K562 (cell line): ENCODE results near the gene GRXCR2. TPM values are rescaled to one million over a fixed set of nuclear protein-coding genes. Genes with fewer than 3 reads are reported as not detected.

Source experiments
- BCOR ChIP-seq: fragments of 450-650 bp; IDR thresholded peaks from 2 replicates; pipeline ENCODE4 v1.6.1; 2016
- BDP1 ChIP-seq: IDR thresholded peaks from 3 replicates; pipeline ENCODE4 v1.6.1; 2011; ENCODE audit not compliant: insufficient read length, insufficient read depth
- CAMTA2 ChIP-seq: fragments of 250-450 bp; sonication (Bioruptor Pico); conservative IDR thresholded peaks from 2 replicates; pipeline ENCODE4 v1.5.1; 2022
- CHCHD3 ChIP-seq: fragments of 250-450 bp; sonication (Bioruptor Pico); IDR thresholded peaks from 2 replicates; pipeline ENCODE4 v2.1.2; 2022; ENCODE audit warnings: mild to moderate bottlenecking
- CXXC5 ChIP-seq: fragments of 250-450 bp; sonication (Bioruptor Pico); IDR thresholded peaks from 2 replicates; pipeline ENCODE4 v1.8.0; 2022; ENCODE audit warnings: inconsistent platforms, mild to moderate bottlenecking, moderate library complexity
- DNMT1 ChIP-seq: fragments of 450-650 bp; IDR thresholded peaks from 2 replicates; pipeline ENCODE4 v1.6.1; 2016; ENCODE audit warnings: antibody characterized with exemption, mild to moderate bottlenecking
- ELF2 ChIP-seq: fragments of 250-450 bp; sonication (Bioruptor Pico); IDR thresholded peaks from 2 replicates; pipeline ENCODE4 v1.5.0; 2021; ENCODE audit warnings: mild to moderate bottlenecking
- FOXK1 ChIP-seq: sonication (generic); formaldehyde crosslinking; IDR thresholded peaks from 2 replicates; pipeline ENCODE4 v1.8.0; 2022; ENCODE audit warnings: missing genetic modification reagents, mild to moderate bottlenecking, borderline replicate concordance
- FOXK2 ChIP-seq, 2 experiments: fragments of 450-650 bp; IDR thresholded peaks in 1 of 2; conservative IDR thresholded peaks in 1 of 2; 2 replicates each; pipeline ENCODE4 v1.6.1; 2016; ENCODE audit warnings: low read depth in 2 of 2, mild to moderate bottlenecking in 1 of 2
- GTF2F1 ChIP-seq: IDR thresholded peaks from 2 replicates; pipeline ENCODE4 v1.6.1; 2011; ENCODE audit warnings: low read depth, low read length, improper control_type of control experiment
- HEY1 ChIP-seq: fragments of 250-450 bp; sonication (Bioruptor Pico); IDR thresholded peaks from 2 replicates; pipeline ENCODE4 v1.5.0; 2020; ENCODE audit warnings: mild to moderate bottlenecking, moderate library complexity, borderline replicate concordance
- LEF1 ChIP-seq: fragments of 450-650 bp; IDR thresholded peaks from 2 replicates; pipeline ENCODE4 v1.6.1; 2016; ENCODE audit warnings: mild to moderate bottlenecking
- MAFF ChIP-seq: IDR thresholded peaks from 2 replicates; pipeline ENCODE4 v1.6.1; 2012; ENCODE audit warnings: low read length, improper control_type of control experiment
- MIER1 ChIP-seq: fragments of 450-650 bp; IDR thresholded peaks from 2 replicates; pipeline ENCODE4 v1.6.1; 2016; ENCODE audit warnings: antibody characterized with exemption, mild to moderate bottlenecking, low read depth
- POLR2A ChIP-seq: fragments of 450-650 bp; conservative IDR thresholded peaks from 2 replicates; pipeline ENCODE4 v1.6.1; 2016
- POLR2H ChIP-seq: IDR thresholded peaks from 2 replicates; pipeline ENCODE4 v1.6.1; 2016; ENCODE audit warnings: missing genetic modification characterization, low read depth, mild to moderate bottlenecking, control low read depth, missing compliant biosample characterization, moderate library complexity
- SAFB2 ChIP-seq: fragments of 200-400 bp; formaldehyde crosslinking; IDR thresholded peaks from 2 replicates; pipeline ENCODE4 v1.6.1; 2018; ENCODE audit warnings: borderline replicate concordance, low read length, low read depth, moderate library complexity; ENCODE audit not compliant: severe bottlenecking
- ZNF184 ChIP-seq: sonication (generic); formaldehyde crosslinking; IDR thresholded peaks from 2 replicates; pipeline ENCODE4 v1.5.0; 2020; ENCODE audit warnings: missing genetic modification reagents
- ZNF766 ChIP-seq: fragments of 200-800 bp; sonication (Bioruptor generic); conservative IDR thresholded peaks from 2 replicates; pipeline ENCODE4 v1.6.1; 2016; ENCODE audit warnings: missing genetic modification characterization, missing compliant biosample characterization
- polyA plus RNA-seq, 8 experiments: library from polyadenylated mRNA; depleted of rRNA in 4 of 8; stranded (reverse) in 5 of 8; unstranded in 3 of 8; fragments of >200 nt; fragmentation: Nextera tagmentation in 2 of 8; fragmentation: Illumina TruSeq in 1 of 8; extraction: Ambion mirVana in 2 of 8; extraction: Trizol in 1 of 8; gene quantifications; 2 replicates each; pipeline versions ENCODE4 v1.2.1 to v1.2.3, GENCODE V29; 2011 to 2014; ENCODE audit warnings: inconsistent platforms in 1 of 8, missing spikeins in 1 of 8
- total RNA-seq, 7 experiments: library from RNA; depleted of rRNA in 6 of 7; stranded (reverse); fragments of >200 nt in 6 of 7; fragmentation: Illumina TruSeq in 2 of 7; extraction: Trizol in 2 of 7; gene quantifications; 2 replicates each; pipeline versions ENCODE4 v1.2.1 to v1.2.3, GENCODE V29; 2011 to 2021; ENCODE audit warnings: low replicate concordance in 1 of 7
- TF ChIP-seq, protein P1 (sequence below): fragments of 200-600 bp; sonication (generic); IDR thresholded peaks from one replicate; pipeline ENCODE4 v1.6.1; 2012; ENCODE audit warnings: mild to moderate bottlenecking, low read depth, low read length, inconsistent platforms
- TF ChIP-seq, protein P2 (sequence below): fragments of 450-650 bp; IDR thresholded peaks from 2 replicates; pipeline ENCODE4 v1.6.1; 2016

Gene GRXCR2
- total and polyA plus RNA-seq, 9 of the 15 experiments (the other 6 are each of a cell fraction or from before 2014, with no cell fraction given), result not detected

DNA sequence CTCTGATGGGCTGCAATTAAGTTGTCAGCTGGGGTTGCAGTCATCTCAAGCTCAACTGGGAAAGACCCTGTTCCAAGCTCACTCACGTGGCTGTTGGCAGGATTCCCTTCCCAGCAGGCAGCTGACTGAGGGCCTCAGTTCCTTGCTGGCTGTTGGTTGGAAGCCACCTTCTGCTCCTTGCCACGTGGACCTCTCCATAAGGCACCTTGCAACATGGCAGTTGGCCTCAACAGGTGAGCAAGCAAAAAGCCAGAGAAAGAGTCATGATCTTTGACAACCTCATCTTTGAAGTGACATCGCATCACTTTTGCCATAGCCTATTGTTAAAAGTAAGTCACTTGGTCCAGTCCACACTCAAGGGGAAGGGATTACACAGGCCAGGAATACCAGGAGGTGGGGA, 19.8 kb downstream of the GRXCR2 start (continued):
- TF ChIP-seq, protein P1, sequence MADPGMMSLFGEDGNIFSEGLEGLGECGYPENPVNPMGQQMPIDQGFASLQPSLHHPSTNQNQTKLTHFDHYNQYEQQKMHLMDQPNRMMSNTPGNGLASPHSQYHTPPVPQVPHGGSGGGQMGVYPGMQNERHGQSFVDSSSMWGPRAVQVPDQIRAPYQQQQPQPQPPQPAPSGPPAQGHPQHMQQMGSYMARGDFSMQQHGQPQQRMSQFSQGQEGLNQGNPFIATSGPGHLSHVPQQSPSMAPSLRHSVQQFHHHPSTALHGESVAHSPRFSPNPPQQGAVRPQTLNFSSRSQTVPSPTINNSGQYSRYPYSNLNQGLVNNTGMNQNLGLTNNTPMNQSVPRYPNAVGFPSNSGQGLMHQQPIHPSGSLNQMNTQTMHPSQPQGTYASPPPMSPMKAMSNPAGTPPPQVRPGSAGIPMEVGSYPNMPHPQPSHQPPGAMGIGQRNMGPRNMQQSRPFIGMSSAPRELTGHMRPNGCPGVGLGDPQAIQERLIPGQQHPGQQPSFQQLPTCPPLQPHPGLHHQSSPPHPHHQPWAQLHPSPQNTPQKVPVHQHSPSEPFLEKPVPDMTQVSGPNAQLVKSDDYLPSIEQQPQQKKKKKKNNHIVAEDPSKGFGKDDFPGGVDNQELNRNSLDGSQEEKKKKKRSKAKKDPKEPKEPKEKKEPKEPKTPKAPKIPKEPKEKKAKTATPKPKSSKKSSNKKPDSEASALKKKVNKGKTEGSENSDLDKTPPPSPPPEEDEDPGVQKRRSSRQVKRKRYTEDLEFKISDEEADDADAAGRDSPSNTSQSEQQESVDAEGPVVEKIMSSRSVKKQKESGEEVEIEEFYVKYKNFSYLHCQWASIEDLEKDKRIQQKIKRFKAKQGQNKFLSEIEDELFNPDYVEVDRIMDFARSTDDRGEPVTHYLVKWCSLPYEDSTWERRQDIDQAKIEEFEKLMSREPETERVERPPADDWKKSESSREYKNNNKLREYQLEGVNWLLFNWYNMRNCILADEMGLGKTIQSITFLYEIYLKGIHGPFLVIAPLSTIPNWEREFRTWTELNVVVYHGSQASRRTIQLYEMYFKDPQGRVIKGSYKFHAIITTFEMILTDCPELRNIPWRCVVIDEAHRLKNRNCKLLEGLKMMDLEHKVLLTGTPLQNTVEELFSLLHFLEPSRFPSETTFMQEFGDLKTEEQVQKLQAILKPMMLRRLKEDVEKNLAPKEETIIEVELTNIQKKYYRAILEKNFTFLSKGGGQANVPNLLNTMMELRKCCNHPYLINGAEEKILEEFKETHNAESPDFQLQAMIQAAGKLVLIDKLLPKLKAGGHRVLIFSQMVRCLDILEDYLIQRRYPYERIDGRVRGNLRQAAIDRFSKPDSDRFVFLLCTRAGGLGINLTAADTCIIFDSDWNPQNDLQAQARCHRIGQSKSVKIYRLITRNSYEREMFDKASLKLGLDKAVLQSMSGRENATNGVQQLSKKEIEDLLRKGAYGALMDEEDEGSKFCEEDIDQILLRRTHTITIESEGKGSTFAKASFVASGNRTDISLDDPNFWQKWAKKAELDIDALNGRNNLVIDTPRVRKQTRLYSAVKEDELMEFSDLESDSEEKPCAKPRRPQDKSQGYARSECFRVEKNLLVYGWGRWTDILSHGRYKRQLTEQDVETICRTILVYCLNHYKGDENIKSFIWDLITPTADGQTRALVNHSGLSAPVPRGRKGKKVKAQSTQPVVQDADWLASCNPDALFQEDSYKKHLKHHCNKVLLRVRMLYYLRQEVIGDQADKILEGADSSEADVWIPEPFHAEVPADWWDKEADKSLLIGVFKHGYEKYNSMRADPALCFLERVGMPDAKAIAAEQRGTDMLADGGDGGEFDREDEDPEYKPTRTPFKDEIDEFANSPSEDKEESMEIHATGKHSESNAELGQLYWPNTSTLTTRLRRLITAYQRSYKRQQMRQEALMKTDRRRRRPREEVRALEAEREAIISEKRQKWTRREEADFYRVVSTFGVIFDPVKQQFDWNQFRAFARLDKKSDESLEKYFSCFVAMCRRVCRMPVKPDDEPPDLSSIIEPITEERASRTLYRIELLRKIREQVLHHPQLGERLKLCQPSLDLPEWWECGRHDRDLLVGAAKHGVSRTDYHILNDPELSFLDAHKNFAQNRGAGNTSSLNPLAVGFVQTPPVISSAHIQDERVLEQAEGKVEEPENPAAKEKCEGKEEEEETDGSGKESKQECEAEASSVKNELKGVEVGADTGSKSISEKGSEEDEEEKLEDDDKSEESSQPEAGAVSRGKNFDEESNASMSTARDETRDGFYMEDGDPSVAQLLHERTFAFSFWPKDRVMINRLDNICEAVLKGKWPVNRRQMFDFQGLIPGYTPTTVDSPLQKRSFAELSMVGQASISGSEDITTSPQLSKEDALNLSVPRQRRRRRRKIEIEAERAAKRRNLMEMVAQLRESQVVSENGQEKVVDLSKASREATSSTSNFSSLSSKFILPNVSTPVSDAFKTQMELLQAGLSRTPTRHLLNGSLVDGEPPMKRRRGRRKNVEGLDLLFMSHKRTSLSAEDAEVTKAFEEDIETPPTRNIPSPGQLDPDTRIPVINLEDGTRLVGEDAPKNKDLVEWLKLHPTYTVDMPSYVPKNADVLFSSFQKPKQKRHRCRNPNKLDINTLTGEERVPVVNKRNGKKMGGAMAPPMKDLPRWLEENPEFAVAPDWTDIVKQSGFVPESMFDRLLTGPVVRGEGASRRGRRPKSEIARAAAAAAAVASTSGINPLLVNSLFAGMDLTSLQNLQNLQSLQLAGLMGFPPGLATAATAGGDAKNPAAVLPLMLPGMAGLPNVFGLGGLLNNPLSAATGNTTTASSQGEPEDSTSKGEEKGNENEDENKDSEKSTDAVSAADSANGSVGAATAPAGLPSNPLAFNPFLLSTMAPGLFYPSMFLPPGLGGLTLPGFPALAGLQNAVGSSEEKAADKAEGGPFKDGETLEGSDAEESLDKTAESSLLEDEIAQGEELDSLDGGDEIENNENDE, result no peak
- TF ChIP-seq, protein P2, sequence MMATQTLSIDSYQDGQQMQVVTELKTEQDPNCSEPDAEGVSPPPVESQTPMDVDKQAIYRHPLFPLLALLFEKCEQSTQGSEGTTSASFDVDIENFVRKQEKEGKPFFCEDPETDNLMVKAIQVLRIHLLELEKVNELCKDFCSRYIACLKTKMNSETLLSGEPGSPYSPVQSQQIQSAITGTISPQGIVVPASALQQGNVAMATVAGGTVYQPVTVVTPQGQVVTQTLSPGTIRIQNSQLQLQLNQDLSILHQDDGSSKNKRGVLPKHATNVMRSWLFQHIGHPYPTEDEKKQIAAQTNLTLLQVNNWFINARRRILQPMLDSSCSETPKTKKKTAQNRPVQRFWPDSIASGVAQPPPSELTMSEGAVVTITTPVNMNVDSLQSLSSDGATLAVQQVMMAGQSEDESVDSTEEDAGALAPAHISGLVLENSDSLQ, result no peak
- 0 out of 2 replicates have a peak, but pooled peaks have one; percentile 20 for TF ChIP-seq FOXK1 (CRISPR knock-in tag)
- TF ChIP-seq BCOR, result no peak
- no peak for TF ChIP-seq LEF1
- TF ChIP-seq HEY1 (CRISPR knock-in tag), result no peak
- no peak for TF ChIP-seq CHCHD3 (CRISPR knock-in tag)
- no peak for TF ChIP-seq ELF2 (CRISPR knock-in tag)
- no peak for TF ChIP-seq BDP1
- no peak for TF ChIP-seq POLR2H
- TF ChIP-seq CXXC5 (CRISPR knock-in tag), result no peak
- TF ChIP-seq CAMTA2 (CRISPR knock-in tag), result no peak
- no peak for TF ChIP-seq ZNF766 (CRISPR knock-in tag)
- no peak for TF ChIP-seq POLR2A
- no peak for TF ChIP-seq GTF2F1
- no peak for TF ChIP-seq DNMT1
- TF ChIP-seq SAFB2, result no peak
- no peak for TF ChIP-seq MIER1
- TF ChIP-seq MAFF, result no peak
- no peak for TF ChIP-seq ZNF184 (CRISPR knock-in tag)
- TF ChIP-seq FOXK2 (conservative IDR thresholded peaks at IDR 0.05 in 1 of 2, IDR thresholded peaks at IDR 0.05 in 1 of 2; ENCODE audit: low read depth in 2 of 2), result no peak
